OCI-LY1 (cell line): ENCODE measurements around the gene CRKL.

Experiments
- H2AFZ ChIP-seq: fragments of 200-600 bp; sonication (generic), shearing (Covaris generic); 2 replicates; pipeline ENCODE4 v1.6.0; 2014; ENCODE audit warnings: antibody characterized with exemption, mild to moderate bottlenecking, low read length
- H3F3A ChIP-seq: fragments of 200-600 bp; sonication (generic), shearing (Covaris generic); 2 replicates; pipeline ENCODE4 v1.6.0; 2014; ENCODE audit warnings: mild to moderate bottlenecking, antibody characterized with exemption, low read length, moderate library complexity; ENCODE audit not compliant: insufficient read depth
- H3K27ac ChIP-seq: fragments of 200-600 bp; sonication (generic); 2 replicates; pipeline ENCODE4 v1.5.1; 2014; ENCODE audit warnings: low read length, mixed run types, mild to moderate bottlenecking, low read depth; ENCODE audit not compliant: poor library complexity, severe bottlenecking
- H3K27me3 ChIP-seq: fragments of 200-600 bp; sonication (generic); 2 replicates; pipeline ENCODE4 v1.6.0; 2014; ENCODE audit warnings: antibody characterized with exemption, mild to moderate bottlenecking, low read length, moderate library complexity; ENCODE audit not compliant: insufficient read depth
- H3K36me3 ChIP-seq: fragments of 200-600 bp; sonication (generic); 2 replicates; pipeline ENCODE4 v1.6.1; 2014; ENCODE audit warnings: mild to moderate bottlenecking, antibody characterized with exemption, low read length, moderate library complexity, mixed read lengths; ENCODE audit not compliant: insufficient read depth
- H3K4me1 ChIP-seq: fragments of 200-600 bp; sonication (generic); 2 replicates; pipeline ENCODE4 v1.5.1; 2014; ENCODE audit warnings: mild to moderate bottlenecking, low read length, moderate library complexity; ENCODE audit not compliant: insufficient read depth, severe bottlenecking
- H3K4me2 ChIP-seq: fragments of 200-600 bp; sonication (generic), shearing (Covaris generic); 2 replicates; pipeline ENCODE4 v1.6.1; 2014; ENCODE audit warnings: low read length
- H3K4me3 ChIP-seq: fragments of 200-600 bp; sonication (generic); 2 replicates; pipeline ENCODE4 v1.5.1; 2014; ENCODE audit warnings: low read length, low read depth, mild to moderate bottlenecking, mixed read lengths; ENCODE audit not compliant: poor library complexity, severe bottlenecking
- H3K79me2 ChIP-seq: fragments of 200-600 bp; shearing (Covaris generic); 2 replicates; pipeline ENCODE4 v1.6.1; 2016; ENCODE audit warnings: mixed run types, low read length, mixed read lengths; ENCODE audit not compliant: insufficient read depth
- H3K9ac ChIP-seq: fragments of 200-600 bp; sonication (generic), shearing (Covaris generic); 2 replicates; pipeline ENCODE4 v1.6.1; 2014; ENCODE audit warnings: mild to moderate bottlenecking, low read length, mixed read lengths
- H3K9me2 ChIP-seq: fragments of 200-600 bp; sonication (generic), shearing (Covaris generic); 2 replicates; pipeline ENCODE4 v1.6.1; 2014; ENCODE audit warnings: low read depth, mild to moderate bottlenecking, low read length, mixed read lengths
- H3K9me3 ChIP-seq: fragments of 200-600 bp; shearing (Covaris generic); 2 replicates; pipeline ENCODE4 v1.6.1; 2014; ENCODE audit warnings: low read length, mixed read lengths
- H4K20me1 ChIP-seq: fragments of 200-600 bp; sonication (generic), shearing (Covaris generic); 2 replicates; pipeline ENCODE4 v1.6.0; 2016; ENCODE audit warnings: mild to moderate bottlenecking, low read length; ENCODE audit not compliant: insufficient read depth
- CTCF ChIP-seq: fragments of 200-600 bp; sonication (generic), shearing (Covaris generic); IDR thresholded peaks from 2 replicates; pipeline ENCODE4 v1.5.1; 2017; ENCODE audit warnings: mild to moderate bottlenecking, antibody characterized with exemption, low read length, moderate library complexity, mixed read lengths
- EZH2 ChIP-seq: fragments of 200-600 bp; sonication (generic), shearing (Covaris generic); IDR thresholded peaks from 2 replicates; pipeline ENCODE4 v1.8.0; 2017; ENCODE audit warnings: borderline replicate concordance, mixed run types, mild to moderate bottlenecking, antibody characterized with exemption, low read length, moderate library complexity, mixed read lengths

The CRKL gene

GRCh38 chr22:20887375-20887774 lies 29.8 kb upstream of the CRKL start:
- H4K20me1 ChIP-seq = no peaks in the 10 kb centered on the region
- H3K9me3 ChIP-seq = no peaks in the 10 kb centered on the region
- H3K27me3 ChIP-seq = no peaks in the 10 kb centered on the region
- no peak overlapping the region for H2AFZ ChIP-seq
- H3F3A ChIP-seq = no peaks in the 10 kb centered on the region
- H3K27ac ChIP-seq = no peak overlapping the region
- no peaks in the 10 kb centered on the region for H3K9me2 ChIP-seq
- no peak overlapping the region for H3K9ac ChIP-seq
- H3K4me2 ChIP-seq = no peak overlapping the region
- peaks cover 55% of the 10 kb centered on the region for H3K36me3 ChIP-seq
- no peak overlapping the region for H3K4me3 ChIP-seq
- H3K4me1 ChIP-seq = no peaks in the 10 kb centered on the region
- H3K79me2 ChIP-seq = no peaks in the 10 kb centered on the region
- TF ChIP-seq EZH2 = no peak
- TF ChIP-seq CTCF = no peak

GRCh38 chr22:20889025-20889704 lies 28.0 kb upstream of the CRKL start:
- no peak overlapping the region for H3K27ac ChIP-seq
- no peaks in the 10 kb centered on the region for H3F3A ChIP-seq
- no peak overlapping the region for H3K4me2 ChIP-seq

GRCh38 chr22:20889904-20890540 lies 27.2 kb upstream of the CRKL start:
- no peak overlapping the region for H2AFZ ChIP-seq
- H3F3A ChIP-seq = no peaks in the 10 kb centered on the region
- H3K27ac ChIP-seq = no peak overlapping the region
- H3K79me2 ChIP-seq = no peaks in the 10 kb centered on the region
- H3K9ac ChIP-seq = no peak overlapping the region
- H4K20me1 ChIP-seq = no peaks in the 10 kb centered on the region
- TF ChIP-seq CTCF (no peak), EZH2 (no peak)
- no peaks in the 10 kb centered on the region for H3K9me3 ChIP-seq
- peaks cover 39% of the 10 kb centered on the region for H3K36me3 ChIP-seq
- no peaks in the 10 kb centered on the region for H3K9me2 ChIP-seq
- no peaks in the 10 kb centered on the region for H3K4me1 ChIP-seq
- H3K4me3 ChIP-seq = no peak overlapping the region
- H3K27me3 ChIP-seq = no peaks in the 10 kb centered on the region
- no peak overlapping the region for H3K4me2 ChIP-seq

More at GRCh38 chr22:20889025-20889704, 28.0 kb upstream of the CRKL start:
- H3K9me2 ChIP-seq = no peaks in the 10 kb centered on the region
- no peaks in the 10 kb centered on the region for H3K9me3 ChIP-seq
- H3K79me2 ChIP-seq = no peaks in the 10 kb centered on the region
- H4K20me1 ChIP-seq = no peaks in the 10 kb centered on the region
- H3K36me3 ChIP-seq = peaks cover 44% of the 10 kb centered on the region
- H3K4me3 ChIP-seq = no peak overlapping the region
- H3K27me3 ChIP-seq = no peaks in the 10 kb centered on the region
- no peaks in the 10 kb centered on the region for H3K4me1 ChIP-seq
- H3K9ac ChIP-seq = no peak overlapping the region
- H2AFZ ChIP-seq = no peak overlapping the region
- TF ChIP-seq EZH2 (no peak), CTCF (no peak)
